CD4-positive, alpha-beta T cell (primary cell): ENCODE results near the gene KRTAP5-3. TPM values are rescaled to one million over a fixed set of nuclear protein-coding genes. Genes with fewer than 3 reads are reported as not detected.

Experiments
- ATAC-seq: fragments of 200-7000 bp; cut with Tn5 transposase; one replicate; pipeline ENCODE4 v1.10.0; 2022; ENCODE audit warnings: mild to moderate bottlenecking; ENCODE audit not compliant: poor library complexity
- CTCF ChIA-PET: fragments of 350-600 bp; sonication (Branson Sonifier 250); formaldehyde crosslinking; loops from one replicate; lab custom pipeline; 2021; ENCODE audit warnings: antibody characterized with exemption, inconsistent platforms; lab: Charles Lee
- POLR2A ChIA-PET: fragments of 350-600 bp; sonication (Branson Sonifier 250); formaldehyde crosslinking; loops from one replicate; lab custom pipeline; 2021; ENCODE audit warnings: antibody characterized with exemption, inconsistent platforms; lab: Charles Lee
- DNase-seq, 14 experiments: peaks; one replicate each; pipeline ENCODE4 v3.0.0-alpha.2; 2013 to 2020; ENCODE audit warnings: mixed read lengths in 2 of 14
- H3K27ac ChIP-seq, 2 donors: one replicate each; pipeline versions ENCODE4 v1.5.1 to v1.7.0; 2013; ENCODE audit warnings: low read length in 2 of 2, low read depth in 1 of 2, mild to moderate bottlenecking in 1 of 2
- H3K27me3 ChIP-seq, 2 experiments: 1 replicate in 1 of 2; 2 replicates in 1 of 2; pipeline versions ENCODE4 v1.6.1 to v1.7.0; 2013; ENCODE audit warnings: low read length in 2 of 2, control low read depth in 1 of 2, mild to moderate bottlenecking in 1 of 2, moderate library complexity in 1 of 2; ENCODE audit not compliant: insufficient read depth in 2 of 2, control insufficient read depth in 1 of 2
- H3K36me3 ChIP-seq: one replicate; pipeline ENCODE4 v1.6.1; 2013; ENCODE audit warnings: low read length, control low read depth; ENCODE audit not compliant: insufficient read depth
- H3K4me1 ChIP-seq: one replicate; pipeline ENCODE4 v1.6.1; 2013; ENCODE audit warnings: low read length, control low read depth; ENCODE audit not compliant: insufficient read depth
- H3K4me3 ChIP-seq: one replicate; pipeline ENCODE4 v1.5.1; 2013; ENCODE audit warnings: mild to moderate bottlenecking, low read length, moderate library complexity
- H3K9me3 ChIP-seq, 2 experiments: 1 replicate in 1 of 2; 2 replicates in 1 of 2; pipeline versions ENCODE4 v1.6.1 to v1.7.0; 2013; ENCODE audit warnings: low read length in 2 of 2, mild to moderate bottlenecking in 2 of 2, control low read depth in 1 of 2, moderate library complexity in 1 of 2; ENCODE audit not compliant: control insufficient read depth in 1 of 2, insufficient read depth in 1 of 2
- H3K27ac Mint-ChIP-seq: one replicate; pipeline ENCODE4 v1.8.0; 2020; ENCODE audit warnings: mixed read lengths
- H3K27me3 Mint-ChIP-seq: one replicate; pipeline ENCODE4 v1.8.0; 2021; ENCODE audit warnings: mixed read lengths
- H3K36me3 Mint-ChIP-seq: one replicate; pipeline ENCODE4 v1.8.0; 2021; ENCODE audit warnings: low read depth, mixed read lengths
- H3K4me1 Mint-ChIP-seq: one replicate; pipeline ENCODE4 v1.8.0; 2021; ENCODE audit warnings: low read depth, mixed read lengths
- H3K4me3 Mint-ChIP-seq: one replicate; pipeline ENCODE4 v1.8.0; 2020; ENCODE audit warnings: mild to moderate bottlenecking, mixed read lengths
- H3K9me3 Mint-ChIP-seq: one replicate; pipeline ENCODE4 v1.8.0; 2020; ENCODE audit warnings: mixed read lengths
- CTCF ChIP-seq: fragments of 200-600 bp; IDR thresholded peaks from one replicate; pipeline ENCODE4 v1.8.0; 2022; ENCODE audit warnings: antibody characterized with exemption, mild to moderate bottlenecking
- intact Hi-C, 2 experiments: fragments of 100-400 bp; cut with DNase I in 1 of 2; cut with micrococcal nuclease in 1 of 2; formaldehyde crosslinking; loops; one replicate each; pipeline versions ENCODE4 v1.15.1 to v1.9.0; 2023 to 2025; cut with DNase I, micrococcal nuclease
- total RNA-seq, 174 experiments: library from RNA in 2 of 174; stranded (reverse) in 2 of 174; gene quantifications; one replicate each; pipeline ENCODE4 v1.2.3 and lab custom pipeline; 2021 to 2026

Gene KRTAP5-3
- total RNA-seq, 2 experiments from 2014 or later, result not detected

DNA sequence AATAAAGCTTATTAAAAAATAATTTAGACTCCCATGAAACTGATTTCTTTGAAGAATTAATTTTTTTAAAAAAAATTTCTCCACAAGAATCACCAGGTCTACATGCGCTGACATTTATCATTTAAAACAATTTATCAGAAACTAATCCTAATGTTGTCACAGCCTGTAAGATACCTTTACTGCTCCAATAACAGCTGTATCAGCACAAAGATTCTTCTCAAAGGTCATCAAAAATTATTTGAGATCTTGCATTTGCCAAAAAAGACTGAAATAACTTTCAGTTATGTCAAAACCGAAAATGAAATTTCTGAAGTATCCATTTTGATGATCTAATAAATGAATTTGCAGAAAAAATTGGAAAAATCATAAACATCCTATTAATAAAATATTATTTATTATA lies 29.4 kb upstream of the KRTAP5-3 start:
- H3K4me1 ChIP-seq, result peaks cover 6% of the 10 kb centered on the region
- Mint-ChIP-seq H3K9me3 (no peaks in the 10 kb centered on the region), H3K27ac (no peak overlapping the region), H3K27me3 (peaks cover 33% of the 10 kb centered on the region), H3K4me3 (no peak overlapping the region), H3K36me3 (no peaks in the 10 kb centered on the region), H3K4me1 (no peaks in the 10 kb centered on the region)
- no peak overlapping the region for H3K27ac ChIP-seq
- POLR2A ChIA-PET, result interaction anchor here (0.6 kb wide), 1 partner anchor 866 kb away, joined by 3 read pairs; no protein-coding TSS in a partner anchor
- no peak for TF ChIP-seq CTCF
- no peaks in the 10 kb centered on the region for H3K36me3 ChIP-seq
- CTCF ChIA-PET, result interaction anchor here (1.1 kb wide), 1 partner anchor 15 kb away, joined by 3 read pairs; no protein-coding TSS in a partner anchor
- H3K4me3 ChIP-seq, result no peak overlapping the region
- intact Hi-C loops, result no loop called here
- H3K27me3 ChIP-seq, result peaks cover 4 to 5% of the 10 kb centered on the region in 2 experiments
- DNase-seq (no peak), ATAC-seq (no peak)
- H3K9me3 ChIP-seq, result peaks cover 0 to 6% of the 10 kb centered on the region in 2 experiments

DNA sequence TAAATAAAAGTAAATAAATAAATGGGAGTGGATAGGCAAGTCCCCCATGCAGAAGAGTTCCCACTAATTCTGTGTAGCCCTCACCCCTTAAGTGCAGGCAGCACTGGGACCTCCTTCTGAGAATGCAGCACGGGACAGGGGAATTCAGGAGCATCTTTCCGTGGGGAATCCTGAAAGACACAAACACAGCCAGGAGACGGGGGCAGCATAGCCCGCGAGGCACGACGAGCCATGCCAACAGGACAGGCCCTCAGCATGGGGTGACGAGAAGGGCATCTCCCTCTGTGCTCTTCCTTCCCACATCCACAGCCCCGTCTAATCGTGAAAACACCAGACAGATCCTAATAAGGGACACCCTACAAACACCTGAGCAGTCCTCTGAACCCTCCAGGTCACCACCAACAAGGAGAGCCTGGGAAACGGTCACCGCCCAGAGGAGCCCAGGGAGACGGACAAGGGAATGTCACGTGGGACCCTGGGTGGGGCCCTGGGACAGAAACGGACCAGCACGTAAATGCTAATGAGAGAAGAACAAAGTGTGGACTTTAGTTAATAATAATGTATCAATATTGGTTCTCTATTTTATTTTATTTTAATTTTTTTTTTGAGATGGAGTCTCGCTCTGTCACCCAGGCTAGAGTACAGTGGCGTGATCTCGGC lies 28.2 kb upstream of the KRTAP5-3 start:
- Mint-ChIP-seq H3K4me3 (no peak overlapping the region), H3K27me3 (peaks cover 41% of the 10 kb centered on the region), H3K9me3 (no peaks in the 10 kb centered on the region), H3K27ac (no peak overlapping the region), H3K4me1 (peaks cover 6% of the 10 kb centered on the region), H3K36me3 (no peaks in the 10 kb centered on the region)
- no peaks in the 10 kb centered on the region for H3K36me3 ChIP-seq
- intact Hi-C loops, result no loop called here
- ChIA-PET CTCF (no interaction called here), POLR2A (no interaction called here)
- H3K9me3 ChIP-seq, result peaks cover 0 to 6% of the 10 kb centered on the region in 2 experiments
- H3K4me1 ChIP-seq, result peaks cover 6% of the 10 kb centered on the region
- H3K27ac ChIP-seq, result no peak overlapping the region
- DNase-seq (no peak), ATAC-seq (no peak)
- peaks cover 5 to 8% of the 10 kb centered on the region in 2 experiments for H3K27me3 ChIP-seq
- H3K4me3 ChIP-seq, result no peak overlapping the region
- no peak for TF ChIP-seq CTCF

GRCh38 chr11:1633864-1634263 lies 25.6 kb upstream of the KRTAP5-3 start:
- no peaks in the 10 kb centered on the region for H3K9me3 ChIP-seq
- Mint-ChIP-seq H3K27me3 (peaks cover 46% of the 10 kb centered on the region), H3K4me3 (no peak overlapping the region), H3K27ac (no peak overlapping the region), H3K9me3 (no peaks in the 10 kb centered on the region), H3K36me3 (no peaks in the 10 kb centered on the region), H3K4me1 (peaks cover 9% of the 10 kb centered on the region)
- POLR2A ChIA-PET, result no interaction called here
- peaks cover 12 to 17% of the 10 kb centered on the region in 2 experiments for H3K27me3 ChIP-seq
- ATAC-seq, result no peak
- H3K4me1 ChIP-seq, result peaks cover 5% of the 10 kb centered on the region
- DNase-seq, result no peak
- no peak overlapping the region for H3K4me3 ChIP-seq
- TF ChIP-seq CTCF, result no peak
- CTCF ChIA-PET, result no interaction called here
- no peaks in the 10 kb centered on the region for H3K36me3 ChIP-seq
- intact Hi-C loops, result no loop called here
- H3K27ac ChIP-seq, result no peak overlapping the region
